ENCODE data around the gene NES. TPM values are rescaled to one million over a fixed set of nuclear protein-coding genes. Genes with fewer than 3 reads are reported as not detected.

Gene NES
- total and polyA plus RNA-seq, 11 donors: 59.7 to 499 (median 158) TPM

- intact Hi-C loops (cut with DNase I): no loop called here
- peaks cover 0 to 48% (median 33%) of the 10 kb centered on the region in 9 donors for H3K27me3 ChIP-seq
These were observed 26.1 kb upstream of the NES start for GRCh38 chr1:156703336-156703735.

GRCh38 chr1:156700736-156701531 lies 23.7 kb upstream of the NES start:
- peaks cover 0 to 51% (median 37%) of the 10 kb centered on the region in 9 donors for H3K27me3 ChIP-seq
- WGBS, 4 donors: 83 to 91% (median 89%) methylated on average over 8 of the region's 8 CpGs

More at GRCh38 chr1:156703336-156703735, 26.1 kb upstream of the NES start:
- Histone ChIP-seq H3K4me1 (peaks cover 0 to 36% (median 26%) of the 10 kb centered on the region in 12 donors), H3K36me3 (no peaks in the 10 kb centered on the region), H3K27ac (no peak overlapping the region), H3K4me3 (no peak overlapping the region), H3K9me3 (no peaks in the 10 kb centered on the region)
- 80 to 91% (median 86%) methylated on average over 4 of the region's 4 CpGs for WGBS, 4 donors
- no peak for TF ChIP-seq CTCF (IDR thresholded peaks at IDR 0.05)
- no peak for TF ChIP-seq POLR2A (IDR thresholded peaks at IDR 0.05)
- DNase-seq: peak in 1 of 5 donors; percentile 7
- no peak for ATAC-seq

GRCh38 chr1:156698995-156699394 lies 21.8 kb upstream of the NES start:
- ATAC-seq (no peak), DNase-seq (no peak)
- Histone ChIP-seq H3K27me3 (peaks cover 0 to 42% (median 20%) of the 10 kb centered on the region in 9 donors), H3K4me3 (no peak overlapping the region), H3K27ac (no peak overlapping the region), H3K4me1 (peaks cover 0 to 2% (median 0%) of the 10 kb centered on the region in 12 donors), H3K9me3 (no peaks in the 10 kb centered on the region), H3K36me3 (no peaks in the 10 kb centered on the region)
- intact Hi-C loops (cut with DNase I): loop anchor here in 2 of 10 donors (10.0 kb wide), 2 partner anchors 166 to 186 kb away; partner anchors contain the start of gene NTRK1 (in 1 of the 2)
- 40 to 70% (median 60%) methylated on average over 1 of the region's 1 CpG for WGBS, 4 donors
- TF ChIP-seq CTCF (IDR thresholded peaks at IDR 0.05): no peak
- no peak for TF ChIP-seq POLR2A (IDR thresholded peaks at IDR 0.05)

More at GRCh38 chr1:156700736-156701531, 23.7 kb upstream of the NES start:
- no peak for DNase-seq
- peaks cover 0 to 20% (median 16%) of the 10 kb centered on the region in 12 donors for H3K4me1 ChIP-seq
- H3K9me3 ChIP-seq: no peaks in the 10 kb centered on the region
- intact Hi-C loops (cut with DNase I): no loop called here
- no peak for ATAC-seq
- no peaks in the 10 kb centered on the region for H3K36me3 ChIP-seq
- no peak for TF ChIP-seq CTCF (IDR thresholded peaks at IDR 0.05)
- no peak for TF ChIP-seq POLR2A (IDR thresholded peaks at IDR 0.05)
- no peak overlapping the region for H3K27ac ChIP-seq
- H3K4me3 ChIP-seq: no peak overlapping the region

- intact Hi-C loops (cut with DNase I): loop anchor here in 2 of 10 donors (10.0 kb wide), 2 partner anchors 167 to 187 kb away; partner anchors contain the start of gene NTRK1 (in 1 of the 2)
- TF ChIP-seq POLR2A (IDR thresholded peaks at IDR 0.05) (no peak), CTCF (IDR thresholded peaks at IDR 0.05) (no peak)
- DNase-seq (no peak), ATAC-seq (no peak)
- Histone ChIP-seq H3K4me3 (no peak overlapping the region), H3K4me1 (peaks cover 0 to 7% (median 0%) of the 10 kb centered on the region in 12 donors), H3K27me3 (peaks cover 0 to 39% (median 17%) of the 10 kb centered on the region in 9 donors), H3K9me3 (no peaks in the 10 kb centered on the region), H3K27ac (no peak overlapping the region), H3K36me3 (no peaks in the 10 kb centered on the region)
- 77 to 90% (median 87%) methylated on average over 7 to 8 of the region's 8 CpGs for WGBS, 4 donors
These were observed 20.3 kb upstream of the NES start for GRCh38 chr1:156697481-156697880.

All from heart left ventricle (tissue), 16 donors.